ENCODE results near the gene CT47C1.
"Not testable (repeated sequence)": the region's sequence is repeated elsewhere in the genome, so short reads cannot be mapped to it uniquely, and the experiment has no call there.

CT47C1 gene

DNA sequence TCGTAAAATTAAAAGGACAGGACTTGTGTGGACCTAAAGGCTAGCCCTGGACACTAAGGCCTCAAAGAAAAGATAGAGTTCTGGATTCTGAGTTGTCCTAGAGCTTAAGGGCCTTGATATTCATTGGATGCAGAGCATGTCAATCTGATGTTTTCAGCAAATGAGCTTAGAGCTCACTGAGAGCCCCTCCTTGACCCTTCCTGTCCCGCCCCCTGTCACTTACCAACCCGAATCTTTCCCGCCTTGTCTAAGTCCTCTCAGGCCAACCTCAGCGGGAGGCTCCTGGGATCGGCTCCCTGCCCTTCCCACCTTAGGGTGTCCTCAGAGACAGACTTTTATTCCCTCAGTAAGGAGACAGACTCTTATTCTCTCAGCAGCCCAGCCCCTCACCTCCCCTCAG, at the start of gene CT47C1:
Gene CT47C1, plus strand, starts transcription at position 250 of the 400 bp plus-strand sequence. CDS start 233 bp downstream, outside the sequence.
- H3K27ac ChIP-seq, result no peak within 1 kb of the TSS
- no peak within 1 kb of the TSS for H3K4me3 ChIP-seq

- H3K27ac ChIP-seq, result no peak overlapping the region
- no peak overlapping the region for H3K4me3 ChIP-seq
Observed at GRCh38 chrX:119025900-119026299, 46.9 kb upstream of the CT47C1 start.

DNA sequence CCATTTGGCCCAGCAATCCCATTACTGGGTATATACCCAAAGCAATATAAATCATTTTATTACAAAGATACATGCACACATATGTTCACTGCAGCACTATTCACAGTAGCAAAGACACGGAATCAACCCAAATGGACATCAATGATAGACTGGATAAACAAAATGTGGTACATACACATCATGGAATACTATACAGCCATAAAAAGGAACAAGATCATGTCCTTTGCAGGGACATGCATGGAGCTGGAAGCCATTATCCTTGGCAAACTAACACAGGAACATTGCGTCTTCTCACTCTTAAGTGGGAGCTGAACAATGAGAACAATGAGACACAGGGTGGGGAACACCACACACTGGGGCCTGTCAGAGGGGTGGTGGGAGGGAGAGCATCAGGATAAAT, 46.4 kb upstream of the CT47C1 start:
- H3K4me3 ChIP-seq, H3K27ac ChIP-seq: not testable (repeated sequence)

GRCh38 chrX:119027960-119028732, 44.6 kb upstream of the CT47C1 start:
- H3K27ac ChIP-seq, H3K4me3 ChIP-seq: not testable (repeated sequence)

DNA sequence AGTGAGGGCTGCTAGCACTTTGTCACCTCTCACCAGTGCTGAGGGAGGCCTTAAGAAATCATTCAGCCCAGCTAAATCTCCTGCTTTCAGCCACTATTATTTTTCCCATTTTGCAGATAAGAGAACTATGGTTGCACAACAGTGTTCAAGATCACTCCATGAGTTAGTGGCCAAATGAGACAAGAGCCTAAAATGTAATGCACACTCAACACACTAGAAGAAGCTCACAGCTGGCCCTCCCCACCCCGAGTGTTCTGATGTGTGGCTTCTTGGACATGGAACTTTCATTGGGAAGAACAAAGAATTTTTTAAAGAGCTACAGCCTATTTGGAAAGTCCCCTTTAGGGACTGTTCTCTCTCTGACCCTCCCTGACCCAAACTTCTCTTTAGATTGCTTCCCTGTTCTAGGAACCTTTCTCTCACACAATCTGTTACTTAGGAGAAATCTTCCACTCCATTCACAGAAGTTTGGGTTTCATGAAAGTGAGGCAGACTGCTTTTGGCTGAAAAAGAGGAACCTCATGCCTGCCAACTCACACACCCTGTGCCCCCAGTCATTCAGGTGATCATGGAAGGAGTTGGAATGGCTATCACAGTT, 44.0 kb upstream of the CT47C1 start:
- no peak overlapping the region for H3K4me3 ChIP-seq

DNA sequence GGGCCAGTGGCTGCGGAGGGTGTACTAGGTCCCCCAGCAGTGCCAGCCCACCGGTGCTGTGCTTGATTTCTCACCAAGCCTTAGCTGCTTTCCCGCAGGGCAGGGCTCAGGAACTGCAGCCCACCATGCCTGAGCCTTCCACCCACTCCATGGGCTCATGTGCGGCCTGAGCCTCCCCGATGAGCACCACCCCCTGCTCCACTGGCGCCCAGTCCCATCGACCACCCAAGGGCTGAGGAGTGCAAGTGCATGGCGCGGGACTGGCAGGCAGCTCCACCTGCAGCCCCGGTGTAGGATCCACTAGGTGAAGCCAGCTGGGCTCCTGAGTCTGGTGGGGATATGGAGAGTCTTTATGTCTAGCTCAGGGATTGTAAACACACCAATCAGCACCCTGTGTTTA, 43.1 kb upstream of the CT47C1 start:
- H3K4me3 ChIP-seq, H3K27ac ChIP-seq: not testable (repeated sequence)

More for the DNA sequence above, 44.0 kb upstream of the CT47C1 start:
- no peak overlapping the region for H3K27ac ChIP-seq

GRCh38 chrX:119030990-119031389, 41.8 kb upstream of the CT47C1 start:
- Histone ChIP-seq H3K4me3 (no peak overlapping the region), H3K27ac (no peak overlapping the region)

DNA sequence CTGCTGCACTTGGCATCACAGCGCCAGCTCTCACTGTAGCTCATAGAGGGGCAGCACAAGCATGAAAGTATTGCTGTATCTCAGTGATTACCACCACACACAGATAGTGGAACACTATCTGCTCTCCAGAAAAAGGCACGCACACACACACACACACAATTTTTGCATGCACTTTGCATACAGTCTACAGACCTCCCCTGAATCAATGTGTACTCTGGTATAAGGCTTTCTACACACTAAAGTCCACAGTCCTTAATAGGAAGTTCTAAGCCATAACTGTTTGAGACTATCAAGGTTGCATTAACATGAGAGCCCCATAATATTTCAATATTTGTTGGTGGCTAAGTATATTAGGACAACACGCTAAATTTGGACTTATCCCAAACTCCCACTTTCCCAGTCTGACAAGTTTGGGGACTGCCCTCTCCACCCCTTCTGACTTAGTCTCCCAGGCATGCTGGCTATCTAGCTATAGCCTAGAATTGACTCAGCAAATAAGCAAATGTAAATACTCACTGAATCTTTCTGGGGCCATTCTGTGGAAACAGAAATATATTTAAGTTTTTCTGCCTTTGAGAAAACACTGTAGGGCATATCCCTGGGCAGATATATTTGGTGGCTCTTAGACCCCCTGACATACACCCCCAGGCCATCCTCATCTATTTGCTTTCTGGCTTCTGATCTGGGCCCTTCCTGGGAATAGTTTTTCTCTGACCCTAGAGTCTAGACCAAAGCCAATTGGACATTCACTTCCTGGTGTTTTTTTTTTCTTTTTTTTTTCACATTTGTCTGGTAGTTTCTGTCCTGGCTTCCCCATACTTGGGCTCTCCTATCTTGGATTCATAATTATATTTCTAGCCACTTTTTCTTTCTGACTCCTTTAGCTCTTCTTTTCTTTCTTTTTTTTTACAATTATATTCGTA, 36.4 kb upstream of the CT47C1 start:
- Histone ChIP-seq H3K27ac (no peak overlapping the region), H3K4me3 (no peak overlapping the region)

- H3K27ac ChIP-seq, result peak overlapping the region in 1 of 21 experiments; percentile 32
- H3K4me3 ChIP-seq, result no peak overlapping the region
Observed at GRCh38 chrX:119040432-119040831, 32.4 kb upstream of the CT47C1 start.

DNA sequence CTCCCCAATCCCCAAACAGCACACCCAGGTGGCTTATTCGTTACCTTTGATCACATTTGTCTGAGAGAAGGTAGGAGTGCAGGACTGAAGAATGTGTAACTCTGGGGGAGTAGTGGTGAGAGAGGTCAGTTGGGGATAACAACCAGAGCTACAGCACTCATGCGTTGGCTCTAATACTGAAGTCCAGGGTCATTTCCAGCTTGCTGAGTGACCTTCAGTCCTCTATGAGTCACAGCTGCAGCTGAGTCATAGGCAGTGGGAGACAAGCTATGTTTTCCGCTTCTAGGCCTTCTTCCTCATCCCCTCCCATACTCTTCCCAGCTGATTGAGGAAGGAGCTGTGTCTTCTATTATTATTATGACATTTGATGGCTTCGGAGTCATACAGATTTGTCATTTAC, 31.6 kb upstream of the CT47C1 start:
- no peak overlapping the region for H3K4me3 ChIP-seq
- peak overlapping the region in 1 of 21 experiments; percentile 13 for H3K27ac ChIP-seq

- no peak overlapping the region for H3K4me3 ChIP-seq
- no peak overlapping the region for H3K27ac ChIP-seq
Observed at GRCh38 chrX:119042040-119042439, 30.8 kb upstream of the CT47C1 start.

GRCh38 chrX:119042996-119043395, 29.8 kb upstream of the CT47C1 start:
- H3K27ac ChIP-seq, result no peak overlapping the region
- no peak overlapping the region for H3K4me3 ChIP-seq

DNA sequence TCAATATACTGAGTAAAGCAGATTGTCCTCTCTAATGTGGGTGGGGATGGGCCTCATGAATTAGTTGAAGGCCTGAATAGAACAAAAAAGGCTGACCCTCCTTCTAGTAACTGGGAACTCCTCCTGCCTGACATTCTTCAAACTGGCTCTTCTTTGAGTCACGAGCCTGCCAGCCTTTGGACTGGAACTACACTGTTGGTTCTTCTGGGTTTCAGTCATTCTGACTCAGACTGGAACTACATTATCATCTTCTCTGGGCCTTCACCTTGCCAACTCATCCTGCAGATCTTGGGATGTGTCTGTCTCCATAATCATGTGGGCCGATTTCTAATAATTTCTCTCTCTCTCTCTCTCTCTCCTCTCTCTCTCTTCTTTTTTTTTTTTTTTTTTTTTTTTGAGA, 26.9 kb upstream of the CT47C1 start:
- Histone ChIP-seq H3K27ac (no peak overlapping the region), H3K4me3 (no peak overlapping the region)

- no peak overlapping the region for H3K4me3 ChIP-seq
- no peak overlapping the region for H3K27ac ChIP-seq
Observed at GRCh38 chrX:119055687-119056086, 17.1 kb upstream of the CT47C1 start.

DNA sequence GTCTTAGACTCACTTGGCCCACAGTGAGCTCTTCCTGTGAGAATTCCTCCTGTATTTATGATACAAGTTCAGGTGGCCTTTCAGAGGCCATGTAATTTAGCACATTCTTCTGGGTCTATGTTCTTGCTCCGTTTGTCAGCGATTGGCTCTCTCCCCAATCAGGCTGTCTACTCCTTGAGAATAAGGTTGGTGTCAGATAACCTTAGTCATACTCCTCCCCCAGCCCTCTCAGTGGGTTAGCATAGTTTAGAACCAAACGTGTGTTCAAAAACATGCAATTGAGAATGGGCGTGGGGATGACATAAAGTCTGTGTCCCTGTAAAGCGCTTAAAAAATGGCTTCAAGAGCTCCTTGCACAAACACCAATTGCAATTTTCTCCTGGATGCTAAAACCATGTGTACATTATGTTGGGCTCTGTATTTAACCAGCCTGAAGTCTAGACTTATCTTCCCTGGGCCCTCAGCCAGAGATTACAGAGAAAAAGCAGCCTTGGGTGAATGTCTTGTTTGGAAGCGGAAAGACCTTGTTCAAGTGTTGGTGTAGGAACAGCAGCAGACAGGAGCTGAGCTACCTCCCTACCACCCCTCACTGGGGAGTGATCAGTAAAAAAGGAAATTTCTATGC, 9.9 kb upstream of the CT47C1 start:
- Histone ChIP-seq H3K27ac (no peak overlapping the region), H3K4me3 (no peak overlapping the region)

DNA sequence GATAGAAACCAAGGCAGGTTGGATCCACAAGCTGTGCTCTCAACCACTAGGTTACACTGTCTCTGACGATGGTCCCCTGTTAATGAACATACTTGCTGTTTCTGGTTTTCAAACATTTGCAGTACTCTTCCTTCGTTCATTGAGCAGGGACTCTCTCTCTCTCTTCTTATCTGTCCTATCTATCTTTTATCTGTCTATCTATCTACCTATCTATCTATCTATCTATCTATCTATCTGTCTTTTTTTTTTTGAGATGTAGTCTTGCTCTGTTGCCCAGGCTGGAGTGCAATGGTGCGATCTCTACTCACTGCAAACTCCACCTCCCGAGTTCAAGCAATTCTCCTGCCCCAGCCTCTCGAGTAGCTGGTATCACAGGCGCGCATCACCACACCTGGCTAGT, 9.4 kb upstream of the CT47C1 start:
- Histone ChIP-seq H3K4me3 (no peak overlapping the region), H3K27ac (no peak overlapping the region)

GRCh38 chrX:119067023-119067739, 5.6 kb upstream of the CT47C1 start:
- H3K4me3 ChIP-seq, result no peak overlapping the region
- H3K27ac ChIP-seq, result no peak overlapping the region

DNA sequence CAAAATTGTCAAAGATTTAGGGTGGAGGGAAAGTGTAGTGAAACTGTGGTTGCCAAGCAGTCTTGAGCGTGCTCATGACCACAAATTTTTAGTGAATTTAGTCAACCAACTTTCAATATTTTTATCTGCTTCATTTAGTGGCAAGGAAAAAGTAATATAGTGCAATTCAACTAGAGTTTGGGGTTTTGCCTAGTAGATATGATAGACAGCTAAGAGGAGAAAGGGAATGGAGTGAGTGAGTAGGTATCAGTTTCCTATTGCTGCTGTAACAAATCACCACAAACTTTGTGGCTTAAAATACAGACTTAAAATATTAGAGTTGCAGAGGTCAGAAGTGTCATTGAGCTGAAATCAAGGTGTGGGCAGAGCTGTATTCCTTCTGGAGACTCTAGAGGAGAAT, 3.7 kb upstream of the CT47C1 start:
- Histone ChIP-seq H3K4me3 (no peak overlapping the region), H3K27ac (no peak overlapping the region)

- Histone ChIP-seq H3K4me3 (no peak overlapping the region), H3K27ac (no peak overlapping the region)
Observed at GRCh38 chrX:119069762-119070161, 3.0 kb upstream of the CT47C1 start.
